AG08396 (cell line): ENCODE results near the gene TAF1A.

Source experiments
- DNase-seq: peaks from one replicate; pipeline ENCODE4 v3.0.0; 2012; ENCODE audit warnings: low spot score, mixed read lengths

The TAF1A gene

GRCh38 chr1:222535455-222535854 lies 54.3 kb downstream of the TAF1A start:
- DNase-seq = no peak

- DNase-seq = no peak
These were observed 58.9 kb downstream of the TAF1A start for GRCh38 chr1:222530852-222531251.

- no peak for DNase-seq
These were observed 59.8 kb downstream of the TAF1A start for GRCh38 chr1:222529916-222530315.

GRCh38 chr1:222529181-222529580 lies 60.6 kb downstream of the TAF1A start:
- no peak for DNase-seq

GRCh38 chr1:222525951-222526350 lies 63.8 kb downstream of the TAF1A start:
- DNase-seq = no peak

GRCh38 chr1:222523852-222524251 lies 65.9 kb downstream of the TAF1A start:
- no peak for DNase-seq

- no peak for DNase-seq
These were observed 67.4 kb downstream of the TAF1A start for GRCh38 chr1:222522105-222522915.

GRCh38 chr1:222521299-222522104 lies 68.2 kb downstream of the TAF1A start:
- peak; percentile 27 for DNase-seq
